ENCODE measurements around the gene LMO7.

The LMO7 gene

DNA sequence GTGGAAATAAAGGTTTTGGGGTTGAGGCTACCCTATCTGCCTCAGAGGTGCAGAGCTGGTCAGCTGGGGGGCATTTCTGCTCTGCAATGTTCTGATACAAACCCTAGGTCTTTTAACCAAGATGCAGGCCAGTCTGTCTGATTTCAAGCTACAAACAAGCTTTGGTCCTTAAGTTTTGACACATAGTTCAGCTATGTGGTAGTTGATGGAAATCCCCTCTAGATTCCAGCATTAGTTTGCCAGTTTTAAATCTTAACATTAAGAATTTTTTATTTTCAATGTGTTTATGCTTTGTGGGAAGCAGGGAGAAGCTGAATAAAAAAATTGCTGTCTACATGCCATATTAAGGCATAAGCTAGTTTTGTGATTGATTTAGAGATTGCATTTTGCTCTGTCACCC is 225.7 kb downstream of the LMO7 start:
- TF ChIP-seq, protein P1, sequence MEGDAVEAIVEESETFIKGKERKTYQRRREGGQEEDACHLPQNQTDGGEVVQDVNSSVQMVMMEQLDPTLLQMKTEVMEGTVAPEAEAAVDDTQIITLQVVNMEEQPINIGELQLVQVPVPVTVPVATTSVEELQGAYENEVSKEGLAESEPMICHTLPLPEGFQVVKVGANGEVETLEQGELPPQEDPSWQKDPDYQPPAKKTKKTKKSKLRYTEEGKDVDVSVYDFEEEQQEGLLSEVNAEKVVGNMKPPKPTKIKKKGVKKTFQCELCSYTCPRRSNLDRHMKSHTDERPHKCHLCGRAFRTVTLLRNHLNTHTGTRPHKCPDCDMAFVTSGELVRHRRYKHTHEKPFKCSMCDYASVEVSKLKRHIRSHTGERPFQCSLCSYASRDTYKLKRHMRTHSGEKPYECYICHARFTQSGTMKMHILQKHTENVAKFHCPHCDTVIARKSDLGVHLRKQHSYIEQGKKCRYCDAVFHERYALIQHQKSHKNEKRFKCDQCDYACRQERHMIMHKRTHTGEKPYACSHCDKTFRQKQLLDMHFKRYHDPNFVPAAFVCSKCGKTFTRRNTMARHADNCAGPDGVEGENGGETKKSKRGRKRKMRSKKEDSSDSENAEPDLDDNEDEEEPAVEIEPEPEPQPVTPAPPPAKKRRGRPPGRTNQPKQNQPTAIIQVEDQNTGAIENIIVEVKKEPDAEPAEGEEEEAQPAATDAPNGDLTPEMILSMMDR (IDR thresholded peaks at IDR 0.05; ENCODE audit: low read depth, low read length, missing control alignments), result no peak
- DNase-seq (ENCODE audit: extremely low read depth, low read depth), result no peak
- no peak overlapping the region for H3K4me3 ChIP-seq (replicated peaks; ENCODE audit: low read depth, low read length)

DNA sequence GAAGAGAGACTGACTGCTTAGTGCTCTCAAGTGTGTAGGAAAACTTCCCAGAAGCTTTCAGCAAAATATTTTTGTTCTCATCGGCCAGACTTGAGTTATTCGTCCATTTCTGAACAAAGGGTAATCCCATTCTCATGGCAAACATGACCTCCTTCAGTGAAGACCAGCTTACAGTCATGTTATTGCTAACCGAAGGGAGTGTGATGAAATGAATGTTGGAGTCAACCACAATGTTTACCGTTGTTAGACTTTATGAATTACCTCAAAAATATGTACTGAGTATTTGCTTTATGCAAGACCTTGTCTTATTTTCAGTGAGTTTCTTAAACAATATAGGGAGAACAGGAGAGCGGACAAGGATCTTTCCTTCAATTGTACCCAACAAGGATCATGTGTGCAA is 228.6 kb downstream of the LMO7 start:
- H3K4me3 ChIP-seq (replicated peaks; ENCODE audit: low read depth, low read length), result no peak overlapping the region
- no peak for DNase-seq (ENCODE audit: extremely low read depth, low read depth)
- TF ChIP-seq, protein P1 (IDR thresholded peaks at IDR 0.05; ENCODE audit: low read depth, low read length, missing control alignments), result no peak

DNA sequence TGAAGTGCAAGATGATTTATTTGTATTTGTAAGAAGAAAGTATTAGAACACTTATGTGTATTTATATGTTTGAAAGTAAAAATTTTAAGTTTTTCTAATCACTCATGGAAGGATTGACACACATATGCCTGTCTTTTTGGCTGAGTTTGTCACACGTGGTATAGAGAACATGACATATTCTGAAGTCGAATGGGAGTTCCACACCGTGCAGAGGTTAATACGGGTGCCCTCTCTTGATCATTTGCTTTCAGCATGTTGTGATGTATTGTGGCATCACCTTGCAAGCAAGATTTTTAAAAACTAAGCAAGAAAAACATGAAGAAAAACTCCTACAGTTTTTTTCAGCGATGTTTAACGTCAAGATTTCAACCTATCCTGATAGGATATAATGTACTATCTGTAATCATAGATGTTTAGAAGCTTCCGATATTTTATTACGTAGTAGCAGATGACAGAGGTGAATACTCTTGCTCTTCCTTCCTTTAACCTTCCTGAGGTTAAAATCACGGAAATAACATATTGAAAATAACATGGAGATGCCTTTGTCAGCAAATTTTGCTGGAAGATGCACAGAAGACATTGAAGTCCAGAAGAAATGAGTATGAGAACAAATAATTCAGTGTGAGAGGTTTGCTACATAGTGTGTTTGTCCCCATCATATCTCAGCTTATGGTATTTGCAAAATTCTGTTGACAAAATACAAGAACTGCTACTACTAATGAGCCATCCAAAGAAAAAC is 231.4 kb downstream of the LMO7 start:
- DNase-seq (ENCODE audit: extremely low read depth, low read depth), result no peak
- TF ChIP-seq, protein P1 (IDR thresholded peaks at IDR 0.05; ENCODE audit: low read depth, low read length, missing control alignments), result no peak
- no peak overlapping the region for H3K4me3 ChIP-seq (replicated peaks; ENCODE audit: low read depth, low read length)

DNA sequence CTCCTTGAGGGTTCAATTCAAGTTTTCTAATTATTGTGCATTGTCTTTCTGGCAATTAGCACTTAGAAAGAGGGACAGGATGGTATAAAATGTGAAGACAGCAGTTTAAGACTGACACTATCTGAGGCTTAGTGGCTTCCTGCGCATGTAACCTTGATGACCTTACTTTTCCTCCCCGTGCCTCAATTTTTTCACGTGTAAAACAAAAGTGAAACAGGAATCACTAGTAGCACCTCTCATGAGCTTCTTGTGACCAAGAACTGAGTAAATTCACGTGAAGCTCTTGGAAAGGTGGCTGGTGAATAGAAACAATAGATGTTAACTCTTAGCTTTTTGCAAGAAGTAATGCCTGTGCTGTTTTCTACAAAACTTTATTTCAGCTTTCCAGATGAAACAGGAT is 233.9 kb downstream of the LMO7 start:
- H3K4me3 ChIP-seq (replicated peaks; ENCODE audit: low read depth, low read length), result no peak overlapping the region
- DNase-seq (ENCODE audit: extremely low read depth, low read depth), result no peak
- TF ChIP-seq, protein P1 (IDR thresholded peaks at IDR 0.05; ENCODE audit: low read depth, low read length, missing control alignments), result no peak

DNA sequence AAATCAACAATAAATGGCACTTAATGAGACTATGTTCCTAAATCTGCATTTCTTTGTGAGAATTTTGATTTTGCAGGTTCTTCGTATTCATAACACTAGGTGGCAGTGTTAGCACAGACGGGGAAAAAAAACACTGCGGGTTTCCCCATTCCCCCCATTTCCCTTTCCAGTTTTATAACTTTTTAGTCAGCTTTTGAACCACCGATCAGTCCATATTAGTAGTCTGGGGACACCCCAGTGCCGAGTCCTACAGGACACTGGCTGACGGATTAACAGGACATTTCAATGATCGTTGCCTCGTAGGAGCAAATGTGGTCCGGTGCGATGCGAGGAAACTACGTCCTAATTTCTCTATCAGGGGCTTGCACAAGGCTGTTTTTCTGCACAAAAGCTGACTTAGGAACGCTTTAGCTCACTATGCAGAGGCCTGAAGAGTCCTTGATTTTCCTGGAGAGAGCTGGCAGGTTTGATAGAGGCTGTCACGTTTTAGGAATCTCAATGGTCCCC is 234.3 kb downstream of the LMO7 start:
- H3K4me3 ChIP-seq (replicated peaks; ENCODE audit: low read depth, low read length), result peak overlapping the region; percentile 36
- no peak for DNase-seq (ENCODE audit: extremely low read depth, low read depth)
- TF ChIP-seq, protein P1 (IDR thresholded peaks at IDR 0.05; ENCODE audit: low read depth, low read length, missing control alignments), result peak; percentile 72

DNA sequence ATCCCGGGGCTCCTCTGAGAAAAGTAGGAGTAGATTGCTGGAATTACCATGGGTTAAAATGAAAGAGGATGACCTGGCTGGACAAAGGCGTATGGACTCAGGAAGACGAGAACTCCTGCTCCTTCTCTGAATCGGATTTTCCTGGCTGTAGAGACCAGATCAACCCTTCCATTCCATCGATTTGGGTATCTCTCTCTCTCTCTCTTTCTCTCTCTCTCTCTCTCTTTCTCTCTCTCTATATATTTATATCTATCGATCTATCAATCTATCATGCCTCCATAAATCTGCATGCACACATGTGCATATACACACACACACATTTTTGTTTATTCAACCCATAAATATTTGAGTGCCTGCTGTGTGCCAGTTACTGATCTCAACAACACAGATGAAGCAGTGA is 234.9 kb downstream of the LMO7 start:
- H3K4me3 ChIP-seq (replicated peaks; ENCODE audit: low read depth, low read length), result peak overlapping the region; percentile 36; the same call in 1 of the 2 replicates
- TF ChIP-seq, protein P1 (IDR thresholded peaks at IDR 0.05; ENCODE audit: low read depth, low read length, missing control alignments), result no peak
- no peak for DNase-seq (ENCODE audit: extremely low read depth, low read depth)
